OCI-LY3 (cell line): ENCODE data around the gene PPP2R2C.

ENCODE experiments used
- H2AFZ ChIP-seq: fragments of 200-600, 300-600 bp; shearing (Covaris generic); 2 replicates; pipeline ENCODE4 v1.6.0; 2014; ENCODE audit warnings: antibody characterized with exemption, low read depth, low read length
- H3K27ac ChIP-seq: fragments of 200-600, 300-600 bp; sonication (generic); 2 replicates; pipeline ENCODE4 v1.5.1; 2014; ENCODE audit warnings: mild to moderate bottlenecking, low read length, moderate library complexity, mixed read lengths
- H3K27me3 ChIP-seq: fragments of 200-600, 300-600 bp; sonication (generic); 2 replicates; pipeline ENCODE4 v1.6.1; 2014; ENCODE audit warnings: low read depth, low read length, mixed read lengths
- H3K36me3 ChIP-seq: fragments of 200-600, 300-600 bp; sonication (generic); replicated peaks from 2 replicates; pipeline ENCODE3; 2014; ENCODE audit warnings: low read depth, low read length, mixed read lengths
- H3K4me1 ChIP-seq: fragments of 300-600, 200-600 bp; sonication (generic); 2 replicates; pipeline ENCODE4 v1.6.1; 2014; ENCODE audit warnings: low read length, mixed read lengths
- H3K4me2 ChIP-seq: fragments of 200-600, 300-600 bp; sonication (generic); 2 replicates; pipeline ENCODE4 v1.6.1; 2014; ENCODE audit warnings: low read length, mixed read lengths
- H3K4me3 ChIP-seq: fragments of 300-600, 200-600 bp; sonication (generic); 2 replicates; pipeline ENCODE4 v1.5.1; 2014; ENCODE audit warnings: antibody characterized with exemption, mild to moderate bottlenecking, low read length, moderate library complexity
- H3K79me2 ChIP-seq: fragments of 300-600, 200-600 bp; shearing (Covaris generic); 2 replicates; pipeline ENCODE4 v1.6.1; 2014; ENCODE audit warnings: mild to moderate bottlenecking, low read length, mixed read lengths
- H3K9ac ChIP-seq: fragments of 300-600, 200-600 bp; shearing (Covaris generic); 2 replicates; pipeline ENCODE4 v1.6.0; 2014; ENCODE audit warnings: mild to moderate bottlenecking, low read length, moderate library complexity
- H3K9me3 ChIP-seq: fragments of 200-600, 300-600 bp; shearing (Covaris generic); 2 replicates; pipeline ENCODE4 v1.6.1; 2014; ENCODE audit warnings: low read length, mixed read lengths; ENCODE audit not compliant: insufficient read depth
- H4K20me1 ChIP-seq: fragments of 200-600, 300-600 bp; sonication (generic); 2 replicates; pipeline ENCODE4 v1.6.1; 2016; ENCODE audit warnings: low read length, mixed read lengths; ENCODE audit not compliant: insufficient read depth
- CTCF ChIP-seq: fragments of 200-600, 300-600 bp; sonication (generic); IDR thresholded peaks from 2 replicates; pipeline ENCODE4 v1.5.1; 2014; ENCODE audit warnings: antibody characterized with exemption, low read length, low read depth
- EZH2phosphoT487 ChIP-seq: fragments of 200-600 bp; shearing (Covaris generic); IDR thresholded peaks from 2 replicates; pipeline ENCODE4 v1.6.1; 2018; ENCODE audit warnings: antibody characterized with exemption, mixed run types, low read depth

Gene PPP2R2C

GRCh38 chr4:6468376-6468775 is 4.0 kb downstream of the PPP2R2C start:
- Histone ChIP-seq H3K27me3 (no peaks in the 10 kb centered on the region), H3K4me2 (no peak overlapping the region), H3K4me3 (no peak overlapping the region), H3K4me1 (no peaks in the 10 kb centered on the region), H3K27ac (no peak overlapping the region), H2AFZ (no peak overlapping the region), H3K9ac (no peak overlapping the region), H3K9me3 (no peaks in the 10 kb centered on the region), H3K79me2 (no peaks in the 10 kb centered on the region), H3K36me3 (no peaks in the 10 kb centered on the region), H4K20me1 (no peaks in the 10 kb centered on the region)
- TF ChIP-seq CTCF (no peak), EZH2phosphoT487 (no peak)

GRCh38 chr4:6467600-6467999 is 4.8 kb downstream of the PPP2R2C start:
- 0 out of 2 replicates have a peak, but pooled peaks cover 3% of the 10 kb centered on the region for H3K27me3 ChIP-seq
- no peak for TF ChIP-seq EZH2phosphoT487
- no peak for TF ChIP-seq CTCF

GRCh38 chr4:6466756-6467381 is 5.5 kb downstream of the PPP2R2C start:
- H2AFZ ChIP-seq = no peak overlapping the region
- H3K9me3 ChIP-seq = no peaks in the 10 kb centered on the region
- H3K27me3 ChIP-seq = 0 out of 2 replicates have a peak, but pooled peaks cover 5% of the 10 kb centered on the region
- no peaks in the 10 kb centered on the region for H3K4me1 ChIP-seq
- no peak overlapping the region for H3K4me3 ChIP-seq
- H3K9ac ChIP-seq = no peak overlapping the region
- H3K36me3 ChIP-seq = no peaks in the 10 kb centered on the region
- no peaks in the 10 kb centered on the region for H3K79me2 ChIP-seq
- H3K27ac ChIP-seq = no peak overlapping the region
- no peak overlapping the region for H3K4me2 ChIP-seq
- no peaks in the 10 kb centered on the region for H4K20me1 ChIP-seq
- TF ChIP-seq EZH2phosphoT487 = no peak
- TF ChIP-seq CTCF = no peak

More at GRCh38 chr4:6467600-6467999, 4.8 kb downstream of the PPP2R2C start:
- Histone ChIP-seq H4K20me1 (no peaks in the 10 kb centered on the region), H2AFZ (no peak overlapping the region), H3K4me2 (no peak overlapping the region), H3K4me3 (no peak overlapping the region), H3K9ac (no peak overlapping the region), H3K4me1 (no peaks in the 10 kb centered on the region), H3K9me3 (no peaks in the 10 kb centered on the region), H3K36me3 (no peaks in the 10 kb centered on the region), H3K27ac (no peak overlapping the region), H3K79me2 (no peaks in the 10 kb centered on the region)

GRCh38 chr4:6465955-6466354 is 6.5 kb downstream of the PPP2R2C start:
- Histone ChIP-seq H3K27me3 (0 out of 2 replicates have a peak, but pooled peaks cover 5% of the 10 kb centered on the region), H3K27ac (no peak overlapping the region), H3K9ac (no peak overlapping the region), H2AFZ (no peak overlapping the region), H3K36me3 (no peaks in the 10 kb centered on the region), H3K9me3 (no peaks in the 10 kb centered on the region), H4K20me1 (no peaks in the 10 kb centered on the region), H3K4me3 (no peak overlapping the region), H3K79me2 (no peaks in the 10 kb centered on the region), H3K4me1 (no peaks in the 10 kb centered on the region), H3K4me2 (no peak overlapping the region)
- TF ChIP-seq CTCF (no peak), EZH2phosphoT487 (no peak)
